GM18520 (cell line): Measurements from ENCODE around the gene FCHSD2.

Experiments used
- ATAC-seq: cut with Tn5 transposase; IDR thresholded peaks from one replicate; pipeline ENCODE4 v1.9.1; 2021; ENCODE audit not compliant: unreplicated experiment

The FCHSD2 gene

GRCh38 chr11:72975778-72976521 lies 166.2 kb downstream of the FCHSD2 start:
- ATAC-seq: no peak

DNA sequence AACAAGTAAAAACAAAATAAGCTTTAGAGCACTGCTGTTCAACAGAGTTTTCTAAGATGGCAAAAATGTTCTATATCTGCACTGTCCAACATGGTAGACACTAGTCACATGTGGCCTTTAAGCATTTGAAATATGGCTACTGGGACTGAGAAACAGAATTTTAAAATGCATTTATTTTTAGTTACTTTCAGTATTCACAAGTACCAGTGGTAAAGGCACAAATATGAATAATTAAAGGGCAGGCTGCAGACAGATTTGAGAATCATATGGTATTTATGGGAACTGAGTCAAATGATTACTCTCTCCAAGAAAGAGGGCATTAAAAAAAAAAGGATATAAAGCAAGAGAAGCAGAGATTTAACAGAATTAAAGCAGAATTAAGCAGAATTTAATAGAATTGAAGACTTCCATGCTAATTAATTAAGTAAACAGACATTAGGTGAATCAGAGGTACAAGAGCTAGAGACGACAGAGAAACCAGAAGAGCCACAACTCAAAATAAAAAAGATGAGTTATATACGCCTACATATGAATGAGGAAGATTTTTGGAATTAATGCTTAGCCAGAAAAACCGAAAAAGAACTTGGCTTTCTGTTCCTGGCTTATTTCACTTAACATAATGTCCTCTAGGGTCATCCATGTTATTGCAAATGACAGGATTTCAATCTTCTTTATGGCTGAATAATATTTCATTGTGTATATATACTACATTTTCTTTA lies 167.5 kb downstream of the FCHSD2 start:
- ATAC-seq: no peak

- ATAC-seq: no peak
Observed at GRCh38 chr11:72972496-72973128, 169.5 kb downstream of the FCHSD2 start.

GRCh38 chr11:72971192-72971967 lies 170.7 kb downstream of the FCHSD2 start:
- no peak for ATAC-seq

DNA sequence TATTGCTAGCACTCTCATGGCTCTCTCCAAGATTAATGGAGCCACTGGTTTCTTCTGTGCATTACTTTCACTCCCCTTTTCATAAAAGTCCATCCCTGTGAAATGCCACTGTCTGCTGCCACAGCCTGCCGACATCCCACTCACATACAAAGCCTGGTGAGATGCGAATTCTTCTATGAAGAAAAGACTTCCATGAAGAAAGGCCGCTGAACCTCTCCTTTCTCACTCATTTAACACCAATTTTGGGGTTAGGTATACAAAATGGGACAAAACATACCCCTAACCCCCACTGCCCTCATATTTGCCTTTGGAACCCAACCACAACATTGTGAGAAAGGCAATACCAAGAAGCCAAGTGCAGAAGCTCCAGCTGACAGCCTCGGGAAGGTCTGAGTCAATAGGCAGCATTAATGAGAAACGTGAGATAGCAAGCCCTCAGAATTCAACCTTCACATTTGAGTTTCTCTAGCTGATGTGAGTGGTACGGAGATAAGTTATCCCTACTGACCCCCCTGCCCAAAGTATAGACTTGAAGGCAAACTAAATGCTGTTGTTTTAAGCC lies 171.5 kb downstream of the FCHSD2 start:
- no peak for ATAC-seq

GRCh38 chr11:72969894-72970335 lies 172.2 kb downstream of the FCHSD2 start:
- peak; percentile 68 for ATAC-seq

- no peak for ATAC-seq
Observed at GRCh38 chr11:72968390-72968789, 173.7 kb downstream of the FCHSD2 start.

- no peak for ATAC-seq
Observed at GRCh38 chr11:72965672-72966071, 176.4 kb downstream of the FCHSD2 start.

- no peak for ATAC-seq
Observed at GRCh38 chr11:72962717-72963116, 179.4 kb downstream of the FCHSD2 start.

DNA sequence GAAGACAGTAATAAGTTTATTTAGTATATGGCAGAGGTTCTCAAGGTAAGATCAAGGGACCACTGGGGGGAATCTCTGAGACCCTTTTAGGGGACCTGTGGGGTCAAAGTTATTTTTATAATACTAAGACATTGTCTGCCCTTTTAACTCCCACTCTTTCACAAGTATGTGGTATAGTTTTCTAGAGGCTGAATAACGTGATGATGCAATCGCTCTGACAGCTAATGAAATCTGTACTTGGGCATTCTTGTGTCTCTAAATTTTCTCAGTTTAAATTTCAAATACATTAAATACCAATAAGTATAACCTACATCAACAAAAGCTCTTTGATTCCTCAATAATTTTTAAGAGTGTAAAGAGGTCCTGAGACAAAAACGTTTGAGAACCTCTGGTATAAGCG lies 180.0 kb downstream of the FCHSD2 start:
- ATAC-seq: no peak

- no peak for ATAC-seq
Observed at GRCh38 chr11:72959998-72960731, 182.0 kb downstream of the FCHSD2 start.

GRCh38 chr11:72958791-72959190 lies 183.3 kb downstream of the FCHSD2 start:
- no peak for ATAC-seq

DNA sequence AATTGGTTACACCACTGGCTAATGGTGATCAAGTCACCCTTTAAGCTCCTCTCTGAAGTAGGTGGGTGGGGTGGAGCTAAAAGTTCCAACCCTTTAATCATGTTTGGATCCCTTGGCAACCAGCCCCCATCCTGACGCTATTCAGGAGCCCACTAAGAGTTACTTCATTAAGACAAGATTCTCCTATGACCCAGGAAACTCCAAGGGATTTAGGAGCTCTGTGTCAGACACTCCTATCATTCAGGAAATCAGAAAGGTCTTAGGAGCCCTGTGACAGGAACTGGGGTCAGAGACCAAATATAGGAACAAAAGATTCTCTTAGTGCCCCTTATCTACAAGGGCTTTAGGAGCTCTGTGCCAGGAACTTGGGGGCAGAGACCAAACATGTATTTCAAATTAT lies 186.7 kb downstream of the FCHSD2 start:
- no peak for ATAC-seq

- no peak for ATAC-seq
Observed at GRCh38 chr11:72954860-72955259, 187.3 kb downstream of the FCHSD2 start.

- ATAC-seq: no peak
Observed at GRCh38 chr11:72953637-72954036, 188.5 kb downstream of the FCHSD2 start.

GRCh38 chr11:72951888-72952287 lies 190.2 kb downstream of the FCHSD2 start:
- no peak for ATAC-seq

DNA sequence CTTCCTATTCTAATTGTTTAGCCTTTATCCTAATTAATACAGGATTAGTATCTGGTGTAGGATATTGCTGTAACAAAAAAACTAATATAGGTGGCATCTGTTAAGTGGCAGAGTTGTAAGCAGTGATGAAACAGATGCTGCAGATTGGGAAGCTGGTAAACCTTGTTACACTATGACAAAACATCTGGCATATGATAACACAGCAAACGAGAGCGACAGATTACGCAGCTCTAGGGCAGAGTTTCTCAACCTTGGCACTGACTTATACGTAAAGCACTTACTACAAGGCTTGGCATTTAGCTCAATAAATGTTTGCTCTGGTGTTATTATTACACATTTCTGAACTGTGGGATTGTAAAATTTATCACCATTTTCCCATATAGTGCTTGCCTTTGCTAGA lies 190.9 kb downstream of the FCHSD2 start:
- ATAC-seq: no peak

GRCh38 chr11:72950685-72951084 lies 191.4 kb downstream of the FCHSD2 start:
- ATAC-seq: no peak

DNA sequence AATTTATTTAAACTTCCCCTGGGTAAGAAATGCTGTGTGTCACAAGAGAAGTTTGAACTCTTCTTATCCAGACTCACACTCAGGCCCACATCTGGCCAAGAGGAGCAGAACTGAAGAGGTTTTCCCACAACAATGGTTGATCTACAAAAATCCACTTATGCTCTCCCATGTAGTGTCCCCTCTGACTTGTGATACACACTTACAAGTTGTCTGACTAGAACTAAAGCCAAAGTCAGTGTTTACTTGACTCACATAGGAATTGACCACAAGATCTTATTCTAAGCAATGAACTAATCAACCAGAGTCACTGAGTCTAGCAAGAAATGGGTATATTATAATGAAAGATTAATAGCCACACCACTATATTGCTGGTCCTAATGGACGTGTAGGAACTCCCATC lies 194.9 kb downstream of the FCHSD2 start:
- no peak for ATAC-seq

DNA sequence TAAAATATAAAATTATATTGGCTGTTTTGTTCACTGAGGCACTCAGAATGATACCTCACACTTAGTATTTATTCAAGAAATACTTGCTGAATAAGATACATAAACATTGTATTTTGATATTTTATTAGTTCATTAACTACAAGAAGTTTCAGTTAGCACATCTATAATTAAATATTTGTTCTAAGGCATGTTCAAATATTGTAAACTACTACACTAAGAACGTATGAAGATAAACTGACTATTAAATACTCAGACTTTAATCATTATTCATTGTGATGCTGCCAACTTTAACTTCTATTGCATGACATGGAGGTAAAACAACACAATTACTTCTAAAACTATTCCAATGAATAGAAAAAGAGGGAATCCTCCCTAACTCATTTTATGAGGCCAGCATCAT lies 198.5 kb downstream of the FCHSD2 start:
- ATAC-seq: no peak
